G401 (cell line): ENCODE results near the gene NOC2L. TPM values are rescaled to one million over a fixed set of nuclear protein-coding genes. Genes with fewer than 3 reads are reported as not detected.

Source experiments
- DNase-seq: peaks from one replicate; pipeline ENCODE4 v3.0.0-alpha.2; 2015; ENCODE audit warnings: low spot score
- in situ Hi-C: cut with HindIII; loops from 2 replicates; pipeline ENCODE4 v1.10.0; 2016; ENCODE audit warnings: low sequenced_read_pairs, mixed read lengths
- total RNA-seq: library from RNA; depleted of rRNA; stranded (reverse); fragments of >200 nt; shearing (Covaris generic); gene quantifications from 2 replicates; pipeline ENCODE4 v1.2.3, GENCODE V29; 2014; rRNA removed

Gene NOC2L
- total RNA-seq, result 193 and 221 TPM in 2 replicates

DNA sequence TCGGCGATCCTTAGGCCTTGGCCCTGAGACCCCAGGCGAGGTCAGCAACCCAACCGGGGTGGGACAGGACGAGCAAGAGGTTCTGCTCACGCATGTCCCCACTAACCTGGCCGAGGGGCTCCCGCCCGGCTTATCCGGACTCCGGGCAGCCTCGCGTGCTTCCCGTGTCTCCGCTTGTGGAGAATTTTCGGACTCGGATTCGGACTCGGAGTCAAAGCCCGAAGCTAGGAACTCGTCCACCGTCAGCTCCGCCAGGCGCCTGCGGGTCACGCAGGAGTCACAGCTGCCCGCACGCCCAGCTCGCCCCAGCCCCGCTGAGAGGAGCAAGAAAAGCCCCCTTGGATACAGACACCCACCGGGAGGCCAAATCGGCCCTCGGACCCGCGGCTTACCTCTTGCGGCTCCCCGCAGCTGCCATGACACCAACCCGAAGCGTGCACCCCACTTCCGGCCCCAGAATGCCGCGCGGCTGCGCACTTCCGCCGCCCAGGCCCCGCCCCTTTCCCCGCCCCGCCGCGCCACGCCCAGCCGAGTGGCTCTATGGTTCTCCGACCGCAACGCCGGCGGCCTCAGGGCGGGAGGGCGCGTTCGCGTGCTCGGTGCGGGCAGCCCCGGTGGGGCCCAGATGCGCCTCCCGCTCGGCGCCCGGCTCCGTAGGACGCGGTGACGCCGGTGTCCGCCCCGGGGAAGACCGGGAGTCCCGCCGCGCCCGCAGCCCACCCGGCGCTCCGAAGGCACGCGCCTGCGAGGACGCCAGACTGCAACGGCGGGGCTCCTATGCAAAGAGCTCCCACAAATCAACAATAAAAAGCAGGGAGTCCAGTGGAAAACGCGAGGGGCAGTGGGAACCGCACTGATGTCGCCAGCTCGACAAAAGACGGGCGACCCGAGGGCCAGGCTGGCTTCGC is at the start of gene NOC2L:
Gene NOC2L, minus strand, starts transcription at position 434 of the 908 bp plus-strand sequence. Its CDS starts 16 bp downstream, at position 418.
- in situ Hi-C loops, result no loop called here
- DNase-seq, result peak; percentile 90

GRCh38 chr1:1006305-1007159 is 47.5 kb upstream of the NOC2L start:
- in situ Hi-C loops, result no loop called here
- no peak for DNase-seq

- in situ Hi-C loops, result no loop called here
- no peak for DNase-seq
Observed at GRCh38 chr1:1005774-1006304, 46.8 kb upstream of the NOC2L start.

GRCh38 chr1:1004780-1005697 is 46.0 kb upstream of the NOC2L start:
- DNase-seq, result no peak

GRCh38 chr1:1004420-1004779 is 45.3 kb upstream of the NOC2L start:
- in situ Hi-C loops, result no loop called here

More at GRCh38 chr1:1004780-1005697, 46.0 kb upstream of the NOC2L start:
- in situ Hi-C loops, result no loop called here

DNA sequence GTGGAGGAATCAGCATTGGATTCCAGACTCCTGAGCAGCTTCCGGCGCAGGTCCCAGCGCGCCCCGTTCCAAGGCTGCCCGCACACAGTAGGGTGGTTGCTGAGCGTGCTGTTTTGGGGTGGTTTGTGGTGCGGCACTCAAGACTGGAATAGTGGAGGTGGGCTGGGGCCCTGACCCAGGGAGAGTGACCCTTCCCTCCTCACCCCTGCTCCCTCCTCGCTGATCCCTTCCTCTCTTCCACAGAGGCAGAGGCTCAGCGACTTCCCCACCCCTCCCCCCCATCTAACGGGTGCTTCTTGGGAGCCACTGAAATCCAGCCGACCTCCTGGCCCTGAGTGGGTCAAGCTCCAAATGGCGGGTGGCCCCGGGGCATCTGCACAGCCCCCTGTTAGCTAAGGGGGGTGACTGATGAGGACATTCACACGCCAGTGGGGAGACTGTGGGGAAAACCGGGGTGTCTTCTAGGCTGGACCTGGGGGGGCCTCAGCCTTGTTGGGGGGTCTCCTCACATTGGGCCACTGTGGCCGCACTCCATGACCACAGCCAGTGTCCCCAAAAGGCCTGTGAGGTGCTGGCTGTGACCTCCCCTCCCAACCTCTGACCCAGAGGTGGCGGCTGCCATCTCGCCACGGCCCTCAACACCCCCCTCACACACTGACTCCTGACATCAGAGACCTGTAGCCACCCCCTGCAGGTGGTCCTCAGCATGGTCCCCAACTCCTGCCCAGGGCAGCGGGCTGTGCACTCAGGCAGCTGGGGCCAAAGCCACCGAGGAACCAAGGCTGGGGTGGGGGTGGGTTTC is 44.8 kb upstream of the NOC2L start:
- in situ Hi-C loops, result no loop called here
- DNase-seq, result no peak

More at GRCh38 chr1:1004420-1004779, 45.3 kb upstream of the NOC2L start:
- no peak for DNase-seq

DNA sequence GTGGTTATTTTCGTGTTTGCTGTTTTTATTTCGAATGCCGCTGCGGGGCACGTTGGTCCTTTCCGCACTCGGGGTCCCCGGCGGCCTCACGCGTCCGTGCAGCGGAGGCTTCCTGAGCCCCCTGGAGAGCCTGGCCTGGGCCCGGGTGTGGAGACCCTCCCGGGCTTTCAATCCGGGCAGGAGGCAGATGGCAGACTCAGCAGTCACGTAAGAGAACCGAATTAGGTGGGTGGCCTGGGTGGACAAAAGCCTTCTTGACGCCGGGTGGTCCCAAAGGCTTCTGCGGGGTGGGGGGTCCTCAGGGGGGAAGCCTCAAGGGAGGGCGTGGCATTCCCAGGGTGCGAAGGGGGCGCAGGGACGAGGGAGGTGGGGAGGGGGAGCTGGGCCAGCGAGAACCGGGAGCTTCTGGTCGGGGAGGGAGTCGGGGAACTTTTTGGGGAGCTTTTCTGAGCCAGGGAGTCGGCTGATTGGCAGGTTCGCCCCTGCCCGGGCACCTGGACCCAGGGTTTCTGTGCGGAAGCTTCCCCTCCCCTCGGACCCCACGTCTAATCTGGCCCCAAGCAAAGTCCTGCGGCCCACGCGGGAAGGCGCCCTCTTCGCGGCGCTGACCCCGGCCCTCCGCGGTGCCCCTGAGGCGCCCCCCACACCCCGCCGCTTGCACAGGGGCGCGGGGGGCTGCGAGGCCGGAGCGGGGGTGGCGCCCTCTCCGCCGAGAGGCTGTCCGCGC is 42.2 kb upstream of the NOC2L start:
- DNase-seq, result no peak
- in situ Hi-C loops, result no loop called here

DNA sequence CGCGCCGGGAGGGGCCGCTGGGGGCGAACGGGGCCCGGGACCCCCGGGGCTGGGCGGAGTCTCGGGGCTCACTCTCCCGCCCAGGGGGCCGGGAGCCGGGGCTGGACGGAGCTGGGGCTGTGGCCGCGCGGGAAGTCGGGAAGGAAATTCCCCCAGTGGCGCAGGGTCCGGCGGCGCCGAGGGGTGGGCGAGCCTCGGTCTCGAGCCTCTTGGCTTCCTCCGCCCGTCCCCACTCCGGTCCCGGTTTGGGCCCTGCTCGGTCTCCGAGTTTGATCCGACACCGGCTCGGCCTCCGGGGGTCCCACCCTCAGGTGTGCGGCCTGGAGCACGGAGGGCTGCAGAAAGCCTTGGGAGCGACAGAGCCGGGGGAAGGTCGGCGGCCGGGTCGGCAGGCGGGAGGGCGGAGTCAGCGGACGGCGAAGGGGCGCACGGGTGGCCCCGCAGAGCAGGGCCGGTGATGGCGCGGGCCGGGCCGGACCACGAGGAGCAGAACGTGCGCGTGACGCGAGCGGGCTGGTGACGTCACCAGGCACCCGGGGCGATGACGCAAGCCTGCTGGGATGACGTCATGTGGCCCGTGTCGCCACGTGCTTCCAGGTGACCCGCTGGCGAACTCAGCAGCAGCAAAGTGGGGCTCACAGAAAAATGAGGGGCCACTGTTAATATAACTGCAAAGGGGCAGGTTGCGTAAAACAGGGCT is 41.5 kb upstream of the NOC2L start:
- in situ Hi-C loops, result no loop called here
- peak; percentile 32 for DNase-seq

DNA sequence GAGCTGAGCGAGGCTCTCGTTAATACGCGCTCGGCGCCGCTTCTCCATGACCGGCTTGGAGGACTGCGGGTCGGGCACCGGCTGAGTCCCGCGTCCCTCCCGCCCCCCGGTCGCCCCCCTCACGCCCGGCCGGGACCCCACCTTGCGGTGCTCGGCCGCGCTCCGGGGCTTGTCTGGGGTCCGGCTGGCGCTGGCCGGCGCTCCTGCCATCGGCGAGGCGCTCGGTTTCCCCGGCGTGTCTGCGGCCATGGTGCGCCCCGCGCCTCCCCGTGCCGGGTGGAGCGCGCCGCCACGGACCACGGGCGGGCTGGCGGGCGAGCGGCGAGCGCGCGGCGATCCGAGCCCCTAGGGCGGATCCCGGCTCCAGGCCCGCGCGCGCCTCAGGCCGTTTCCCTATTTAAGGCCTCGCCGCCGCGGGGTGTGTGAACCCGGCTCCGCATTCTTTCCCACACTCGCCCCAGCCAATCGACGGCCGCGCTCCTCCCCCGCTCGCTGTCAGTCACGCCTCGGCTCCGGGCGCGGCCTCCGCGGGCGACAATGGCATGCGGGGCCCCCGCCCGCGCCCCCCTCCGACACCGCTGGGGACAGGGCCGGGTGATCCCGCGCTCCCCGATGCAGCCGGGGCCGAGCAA is 40.8 kb upstream of the NOC2L start, which contains the start of gene HES4:
Gene HES4, minus strand, starts transcription at position 373 of the 632 bp plus-strand sequence. Its CDS starts 124 bp downstream, at position 249.
- in situ Hi-C loops, result no loop called here
- peak; percentile 43 for DNase-seq

GRCh38 chr1:998995-999724 is 40.1 kb upstream of the NOC2L start:
- in situ Hi-C loops, result no loop called here
- no peak for DNase-seq

GRCh38 chr1:998745-998994 is 39.6 kb upstream of the NOC2L start:
- DNase-seq, result no peak
- in situ Hi-C loops, result no loop called here

DNA sequence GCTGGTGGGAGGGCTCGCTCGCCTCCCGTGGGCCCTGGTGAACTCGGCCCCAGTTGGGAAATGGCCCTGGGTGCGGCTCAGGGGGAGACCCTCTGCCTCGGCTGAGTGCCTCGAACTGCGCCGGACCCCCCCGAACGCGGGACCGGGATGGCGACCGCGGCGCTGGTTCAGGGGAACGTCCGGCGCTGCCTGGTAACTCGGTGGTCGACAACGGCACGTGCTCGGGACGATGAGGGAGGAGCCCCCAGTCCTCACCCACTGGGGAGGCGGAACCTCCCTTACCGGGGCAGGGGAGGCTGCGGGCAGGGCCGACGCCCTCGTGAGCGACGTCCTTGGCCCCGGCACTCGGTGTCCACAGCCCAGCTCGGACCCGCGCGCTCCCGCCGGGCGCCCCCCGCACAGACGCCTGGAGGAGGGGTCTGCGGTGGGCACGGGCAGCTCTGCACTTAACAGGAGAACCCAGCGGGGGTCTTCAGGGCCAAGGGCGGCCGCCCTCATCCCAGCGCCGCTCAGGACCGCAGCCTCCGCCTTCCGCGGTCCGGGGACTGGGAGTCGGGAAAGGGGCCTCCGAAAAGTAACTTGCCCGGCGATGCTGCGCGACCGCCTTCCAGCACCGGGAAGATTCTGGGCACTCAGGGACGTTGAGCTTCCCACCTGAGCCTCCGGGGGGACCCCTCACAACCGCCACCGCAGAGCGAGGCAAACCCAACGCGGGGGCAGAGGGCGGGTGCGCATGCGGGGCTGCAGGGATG is 39.1 kb upstream of the NOC2L start:
- DNase-seq, result no peak
- in situ Hi-C loops, result no loop called here

DNA sequence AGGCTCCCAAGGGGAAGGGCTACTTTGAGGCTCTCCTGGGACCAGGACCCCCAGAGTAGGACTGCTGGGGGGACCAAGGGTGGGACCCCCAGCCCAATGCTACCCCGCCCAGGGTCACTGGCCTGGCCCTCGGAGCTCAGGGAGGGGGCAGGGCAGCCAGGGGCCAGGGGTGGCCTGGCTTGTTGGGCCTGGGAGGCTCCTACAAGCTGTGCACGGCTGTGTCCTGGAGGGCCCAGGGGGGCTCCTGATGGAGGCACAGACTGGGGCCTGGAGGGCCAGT is 38.6 kb upstream of the NOC2L start:
- DNase-seq, result no peak
- in situ Hi-C loops, result no loop called here

DNA sequence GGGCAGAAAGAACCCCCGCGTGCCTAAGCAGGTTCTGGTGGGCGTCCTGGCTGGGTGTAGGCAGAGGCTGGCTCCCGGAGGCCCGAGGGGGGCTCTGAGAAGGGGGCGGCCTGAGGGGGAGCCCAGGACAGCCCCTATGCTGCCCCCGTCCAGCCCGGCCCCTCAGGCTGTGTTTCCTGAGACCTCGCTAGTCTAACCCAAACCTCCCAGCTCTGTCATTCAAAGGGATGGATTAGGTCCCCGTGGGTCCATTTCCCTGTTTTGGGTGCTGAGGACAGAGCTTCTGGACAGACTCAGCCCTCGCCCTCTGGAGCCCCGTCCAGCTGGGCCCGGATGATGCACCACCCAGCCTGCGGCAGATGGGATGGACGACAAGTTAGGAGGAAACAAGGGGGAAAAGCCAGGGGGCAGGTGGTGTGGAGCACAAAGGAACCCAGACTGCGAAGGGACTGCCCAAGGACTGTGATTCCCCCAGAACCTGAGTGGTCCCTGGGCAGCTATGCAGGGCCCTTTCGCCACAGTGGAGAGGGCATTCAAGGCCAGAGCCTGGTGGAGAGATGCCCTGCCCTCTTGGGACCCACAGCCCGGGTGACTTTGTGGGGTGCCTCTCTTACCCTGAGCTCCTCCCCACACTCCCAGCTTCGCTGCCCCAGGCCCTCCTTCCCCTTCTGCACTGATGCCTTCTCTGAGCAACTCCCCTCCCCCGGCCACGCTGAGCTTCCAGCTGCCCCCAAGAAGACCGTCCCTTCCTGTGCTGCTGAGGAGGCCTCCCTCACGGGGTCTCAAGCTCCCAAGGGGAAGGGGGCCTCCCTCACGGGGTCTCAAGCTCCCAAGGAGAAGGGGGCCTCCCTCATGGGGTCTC is 38.0 kb upstream of the NOC2L start:
- DNase-seq, result no peak
- in situ Hi-C loops, result no loop called here
